ENCODE measurements around the gene RFWD3. TPM values are rescaled to one million over a fixed set of nuclear protein-coding genes. Genes with fewer than 3 reads are reported as not detected.

Gene RFWD3
- total RNA-seq, 1 donor from 2014 or later, result 25.9 TPM

GRCh38 chr16:74635303-74635702 is 31.4 kb downstream of the RFWD3 start:
- Histone ChIP-seq H3K4me3 (ENCODE audit: low read depth, low read length) (no peak overlapping the region), H3K36me3 (ENCODE audit: control insufficient read depth, insufficient read depth, low read length) (peaks cover 1% of the 10 kb centered on the region), H3K27me3 (ENCODE audit: control insufficient read depth, insufficient read depth, low read length) (no peaks in the 10 kb centered on the region)
- DNase-seq (ENCODE audit: low read depth), result no peak
- no peak for TF ChIP-seq CTCF (IDR thresholded peaks at IDR 0.05; ENCODE audit: insufficient read depth, low read length, poor library complexity, severe bottlenecking)

GRCh38 chr16:74633686-74634085 is 33.0 kb downstream of the RFWD3 start:
- H3K27me3 ChIP-seq (ENCODE audit: control insufficient read depth, insufficient read depth, low read length), result no peaks in the 10 kb centered on the region
- H3K36me3 ChIP-seq (ENCODE audit: control insufficient read depth, insufficient read depth, low read length), result peaks cover 1% of the 10 kb centered on the region
- no peak overlapping the region for H3K4me3 ChIP-seq (ENCODE audit: low read depth, low read length)
- no peak for DNase-seq (ENCODE audit: low read depth)
- no peak for TF ChIP-seq CTCF (IDR thresholded peaks at IDR 0.05; ENCODE audit: insufficient read depth, low read length, poor library complexity, severe bottlenecking)

GRCh38 chr16:74627506-74628220 is 39.0 kb downstream of the RFWD3 start:
- no peak for TF ChIP-seq CTCF (IDR thresholded peaks at IDR 0.05; ENCODE audit: insufficient read depth, low read length, poor library complexity, severe bottlenecking)
- peaks cover 5% of the 10 kb centered on the region for H3K36me3 ChIP-seq (ENCODE audit: control insufficient read depth, insufficient read depth, low read length)
- H3K27me3 ChIP-seq (ENCODE audit: control insufficient read depth, insufficient read depth, low read length), result no peaks in the 10 kb centered on the region
- DNase-seq (ENCODE audit: low read depth), result no peak
- no peak overlapping the region for H3K4me3 ChIP-seq (ENCODE audit: low read depth, low read length)

GRCh38 chr16:74626741-74627416 is 39.8 kb downstream of the RFWD3 start:
- no peak overlapping the region for H3K4me3 ChIP-seq (ENCODE audit: low read depth, low read length)
- no peak for DNase-seq (ENCODE audit: low read depth)
- no peak for TF ChIP-seq CTCF (IDR thresholded peaks at IDR 0.05; ENCODE audit: insufficient read depth, low read length, poor library complexity, severe bottlenecking)
- no peaks in the 10 kb centered on the region for H3K27me3 ChIP-seq (ENCODE audit: control insufficient read depth, insufficient read depth, low read length)
- H3K36me3 ChIP-seq (ENCODE audit: control insufficient read depth, insufficient read depth, low read length), result peaks cover 6% of the 10 kb centered on the region

- H3K36me3 ChIP-seq (ENCODE audit: control insufficient read depth, insufficient read depth, low read length), result peaks cover 5% of the 10 kb centered on the region
- H3K27me3 ChIP-seq (ENCODE audit: control insufficient read depth, insufficient read depth, low read length), result no peaks in the 10 kb centered on the region
- DNase-seq (ENCODE audit: low read depth), result no peak
- no peak for TF ChIP-seq CTCF (IDR thresholded peaks at IDR 0.05; ENCODE audit: insufficient read depth, low read length, poor library complexity, severe bottlenecking)
- H3K4me3 ChIP-seq (ENCODE audit: low read depth, low read length), result no peak overlapping the region
Observed at GRCh38 chr16:74625500-74626350, 41.0 kb downstream of the RFWD3 start.

Measured in kidney epithelial cell (primary cell).